GM12865 (cell line): Measurements from ENCODE around the gene RPL37A.
A peak's percentile ranks its signal among the peaks of the same experiment; 100 is the strongest.

Experiments used
- DNase-seq: peaks from one replicate; pipeline ENCODE4 v3.0.0; 2010; ENCODE audit warnings: low read depth
- H3K4me3 ChIP-seq: 2 replicates; pipeline ENCODE4 v1.5.1; 2011; ENCODE audit warnings: mild to moderate bottlenecking, low read depth, low read length, control low read depth
- CTCF ChIP-seq: IDR thresholded peaks from 2 replicates; pipeline ENCODE4 v1.5.1; 2011; ENCODE audit warnings: low read length, control low read depth, low read depth, inconsistent platforms; ENCODE audit not compliant: insufficient read depth; ENCODE audit errors: missing control alignments

RPL37A gene

GRCh38 chr2:216498379-216499352 is at the start of gene RPL37A:
TSS of gene RPL37A (plus strand) at chr2:216498844. CDS start at chr2:216498875, 31 bp downstream.
- TF ChIP-seq CTCF = no peak
- peak; percentile 98 for DNase-seq
- H3K4me3 ChIP-seq = peak within 1 kb of the TSS; percentile 97

GRCh38 chr2:216450346-216450745 is 48.3 kb upstream of the RPL37A start:
- H3K4me3 ChIP-seq = no peak overlapping the region
- no peak for DNase-seq
- TF ChIP-seq CTCF = no peak

GRCh38 chr2:216450784-216451183 is 47.9 kb upstream of the RPL37A start:
- no peak overlapping the region for H3K4me3 ChIP-seq
- no peak for DNase-seq
- no peak for TF ChIP-seq CTCF

GRCh38 chr2:216453955-216454614 is 44.6 kb upstream of the RPL37A start:
- no peak overlapping the region for H3K4me3 ChIP-seq
- no peak for DNase-seq
- TF ChIP-seq CTCF = no peak

GRCh38 chr2:216463148-216463547 is 35.5 kb upstream of the RPL37A start:
- DNase-seq = no peak
- TF ChIP-seq CTCF = no peak
- H3K4me3 ChIP-seq = no peak overlapping the region

GRCh38 chr2:216464104-216464720 is 34.4 kb upstream of the RPL37A start:
- H3K4me3 ChIP-seq = no peak overlapping the region
- DNase-seq = no peak
- TF ChIP-seq CTCF = no peak
